ENCODE data around the gene MLXIP. TPM values are rescaled to one million over a fixed set of nuclear protein-coding genes. Genes with fewer than 3 reads are reported as not detected.

The MLXIP gene
- total RNA-seq, 1 experiment from 2014 or later: 32.4 TPM

DNA sequence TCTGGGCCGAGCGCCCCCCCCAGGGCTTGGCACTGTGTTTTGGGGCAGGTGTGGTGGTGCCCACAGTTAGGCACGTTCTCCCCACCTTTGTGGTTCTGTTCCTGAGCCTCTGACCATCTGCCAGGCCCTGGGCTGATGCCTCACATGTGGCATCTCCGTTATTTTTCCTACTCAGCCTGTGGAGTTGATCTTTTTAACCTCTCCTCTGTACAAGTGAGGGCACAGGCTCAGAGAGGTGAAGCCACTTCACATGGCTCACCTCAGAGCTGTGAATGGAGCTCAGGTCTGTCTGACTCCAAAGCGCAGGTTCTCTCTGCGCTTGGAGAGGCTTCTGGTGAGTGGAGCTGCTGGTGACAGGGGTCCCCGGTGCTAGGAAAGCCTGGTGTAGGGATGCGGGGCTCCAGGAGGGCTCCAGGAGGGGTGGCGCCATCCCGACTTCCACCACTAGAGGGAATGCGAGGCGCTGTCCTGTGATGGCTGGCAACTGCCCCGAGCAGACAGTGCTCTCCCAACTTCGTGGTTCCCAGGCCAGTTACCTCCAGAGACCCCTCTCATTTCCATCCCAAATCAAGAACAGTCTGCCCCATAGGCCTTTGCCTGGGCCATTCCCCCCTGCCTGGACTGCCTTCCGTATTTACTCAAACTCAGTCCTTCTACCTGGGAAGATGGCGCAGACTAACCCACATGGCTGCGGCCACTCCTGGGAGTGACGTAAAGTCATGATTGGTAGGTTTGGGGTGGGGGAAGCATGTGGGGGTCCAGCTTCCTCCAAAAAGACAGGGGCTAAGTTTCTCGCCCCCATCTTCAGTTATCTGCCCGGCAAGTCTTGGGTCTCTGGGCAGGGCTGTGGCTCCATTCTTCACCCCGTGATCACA lies 47.0 kb upstream of the MLXIP start:
- Mint-ChIP-seq H3K27me3 (ENCODE audit: low read depth) (no peaks in the 10 kb centered on the region), H3K36me3 (ENCODE audit: insufficient read depth in 1 of 3, low read depth in 3 of 3) (peaks cover 14 to 27% (median 18%) of the 10 kb centered on the region in 3 experiments; a peak in 6 of 7 replicates), H3K9me3 (no peaks in the 10 kb centered on the region), H3K4me1 (peaks cover 26 to 29% of the 10 kb centered on the region in 2 experiments), H3K27ac (peak overlapping the region in 1 of 3 experiments; percentile 30; a peak in 2 of 7 replicates), H3K4me3 (no peak overlapping the region)
- TF ChIP-seq, protein P1, sequence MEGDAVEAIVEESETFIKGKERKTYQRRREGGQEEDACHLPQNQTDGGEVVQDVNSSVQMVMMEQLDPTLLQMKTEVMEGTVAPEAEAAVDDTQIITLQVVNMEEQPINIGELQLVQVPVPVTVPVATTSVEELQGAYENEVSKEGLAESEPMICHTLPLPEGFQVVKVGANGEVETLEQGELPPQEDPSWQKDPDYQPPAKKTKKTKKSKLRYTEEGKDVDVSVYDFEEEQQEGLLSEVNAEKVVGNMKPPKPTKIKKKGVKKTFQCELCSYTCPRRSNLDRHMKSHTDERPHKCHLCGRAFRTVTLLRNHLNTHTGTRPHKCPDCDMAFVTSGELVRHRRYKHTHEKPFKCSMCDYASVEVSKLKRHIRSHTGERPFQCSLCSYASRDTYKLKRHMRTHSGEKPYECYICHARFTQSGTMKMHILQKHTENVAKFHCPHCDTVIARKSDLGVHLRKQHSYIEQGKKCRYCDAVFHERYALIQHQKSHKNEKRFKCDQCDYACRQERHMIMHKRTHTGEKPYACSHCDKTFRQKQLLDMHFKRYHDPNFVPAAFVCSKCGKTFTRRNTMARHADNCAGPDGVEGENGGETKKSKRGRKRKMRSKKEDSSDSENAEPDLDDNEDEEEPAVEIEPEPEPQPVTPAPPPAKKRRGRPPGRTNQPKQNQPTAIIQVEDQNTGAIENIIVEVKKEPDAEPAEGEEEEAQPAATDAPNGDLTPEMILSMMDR (conservative IDR thresholded peaks at IDR 0.05): peak; percentile 91
- Histone ChIP-seq H3K9me3 (ENCODE audit: control insufficient read depth, low read depth, low read length) (no peaks in the 10 kb centered on the region), H2BK120ac (ENCODE audit: low read depth, low read length, poor library complexity, severe bottlenecking) (no peak overlapping the region), H3K27me3 (ENCODE audit: insufficient read depth, low read length) (no peaks in the 10 kb centered on the region), H3K18ac (ENCODE audit: insufficient read length, low read depth, low read length) (no peak overlapping the region), H3K4me2 (ENCODE audit: insufficient read depth, insufficient read length, low read length) (no peak overlapping the region), H2AK5ac (ENCODE audit: insufficient read length, low read length) (no peak overlapping the region), H2BK20ac (ENCODE audit: low read depth, low read length, poor library complexity, severe bottlenecking) (no peak overlapping the region), H2BK12ac (ENCODE audit: insufficient read length, low read depth, low read length) (no peak overlapping the region), H4K20me1 (ENCODE audit: control insufficient read depth, insufficient read depth, insufficient read length) (peaks cover 3% of the 10 kb centered on the region), H2AFZ (ENCODE audit: low read length) (no peak overlapping the region), H3K56ac (ENCODE audit: insufficient read length, low read depth, low read length) (no peak overlapping the region), H3T11ph (ENCODE audit: low read length) (no peak overlapping the region), H4K8ac (replicated peaks; ENCODE audit: insufficient read length, low read depth, low read length) (no peak overlapping the region), H3K4me1 (ENCODE audit: insufficient read depth, low read length) (no peaks in the 10 kb centered on the region), H3K23me2 (ENCODE audit: insufficient read length, low read depth, low read length, poor library complexity, severe bottlenecking) (no peaks in the 10 kb centered on the region), H4K91ac (ENCODE audit: insufficient read length, low read depth, low read length) (no peak overlapping the region), H3K79me1 (ENCODE audit: insufficient read depth, low read depth, low read length, poor library complexity, severe bottlenecking) (peaks cover 7% of the 10 kb centered on the region), H3K23ac (ENCODE audit: insufficient read length, low read depth, low read length) (no peak overlapping the region), H3K9ac (ENCODE audit: extremely low read depth, insufficient read length, low read length) (no peak overlapping the region), H3K27ac (ENCODE audit: insufficient read length, low read depth, low read length) (no peak overlapping the region), H3K14ac (ENCODE audit: insufficient read depth, low read length) (no peak overlapping the region), H2BK5ac (ENCODE audit: insufficient read length, low read length) (no peak overlapping the region), H3K79me2 (ENCODE audit: insufficient read depth, low read length) (peaks cover 2% of the 10 kb centered on the region; the same call in 1 of the 2 replicates), H4K5ac (ENCODE audit: insufficient read length, low read depth, low read length) (no peak overlapping the region), H2BK15ac (ENCODE audit: low read depth, low read length) (no peak overlapping the region), H3K4ac (ENCODE audit: low read depth, low read length) (no peak overlapping the region)
- DNase-seq: peak; percentile 90
- no CpG with 5 or more reads among the region's 21 CpGs for WGBS (ENCODE audit: extremely low coverage, insufficient read length, low lambda C conversion rate)

All from H9 (cell line).